DOHH2 (cell line): Measurements from ENCODE around the gene ZNF236.
A peak's percentile ranks its signal among the peaks of the same experiment; 100 is the strongest.

ENCODE experiments used
- H3F3A ChIP-seq: fragments of 200-600 bp; sonication (generic), shearing (Covaris generic); 2 replicates; pipeline ENCODE4 v1.6.0; 2016; ENCODE audit warnings: antibody characterized with exemption, mild to moderate bottlenecking; ENCODE audit not compliant: control insufficient read depth, insufficient read depth
- H3K27ac ChIP-seq: fragments of 200-600 bp; sonication (generic); 2 replicates; pipeline ENCODE4 v1.5.1; 2014; ENCODE audit warnings: low read depth, mild to moderate bottlenecking, low read length, moderate library complexity
- H3K27me3 ChIP-seq: fragments of 200-600 bp; sonication (generic); 2 replicates; pipeline ENCODE4 v1.6.1; 2014; ENCODE audit warnings: mild to moderate bottlenecking, low read length, mixed read lengths; ENCODE audit not compliant: control insufficient read depth
- H3K36me3 ChIP-seq: fragments of 200-600 bp; sonication (generic); 2 replicates; pipeline ENCODE4 v1.6.1; 2014; ENCODE audit warnings: mild to moderate bottlenecking, low read length, moderate library complexity, mixed read lengths; ENCODE audit not compliant: control insufficient read depth
- H3K4me1 ChIP-seq: fragments of 200-600 bp; sonication (generic); 2 replicates; pipeline ENCODE4 v1.6.1; 2014; ENCODE audit warnings: mild to moderate bottlenecking, low read length, mixed read lengths; ENCODE audit not compliant: control insufficient read depth
- H3K4me2 ChIP-seq: fragments of 200-600 bp; sonication (generic); 2 replicates; pipeline ENCODE4 v1.6.0; 2014; ENCODE audit warnings: mild to moderate bottlenecking, low read length, moderate library complexity
- H3K4me3 ChIP-seq: fragments of 200-600 bp; sonication (generic); 2 replicates; pipeline ENCODE4 v1.5.1; 2014; ENCODE audit warnings: mild to moderate bottlenecking, low read length, mixed read lengths
- H3K79me2 ChIP-seq: fragments of 200-600 bp; sonication (generic); 2 replicates; pipeline ENCODE4 v1.6.1; 2014; ENCODE audit warnings: mild to moderate bottlenecking, low read length, mixed read lengths; ENCODE audit not compliant: control insufficient read depth
- H3K9me2 ChIP-seq: fragments of 200-600 bp; sonication (generic); replicated peaks from 2 replicates; pipeline ENCODE4 v1.6.1; 2014; ENCODE audit warnings: mild to moderate bottlenecking, low read length, mixed read lengths; ENCODE audit not compliant: control insufficient read depth
- H3K9me3 ChIP-seq: fragments of 200-600 bp; sonication (generic); 2 replicates; pipeline ENCODE4 v1.6.1; 2014; ENCODE audit warnings: antibody characterized with exemption, low read length, mixed read lengths; ENCODE audit not compliant: control insufficient read depth, insufficient read depth
- H4K20me1 ChIP-seq: fragments of 200-600 bp; sonication (generic); 2 replicates; pipeline ENCODE4 v1.6.0; 2014; ENCODE audit warnings: low read depth, mild to moderate bottlenecking, antibody characterized with exemption, low read length, moderate library complexity; ENCODE audit not compliant: control insufficient read depth, insufficient read depth
- CTCF ChIP-seq: fragments of 200-600 bp; sonication (generic); IDR thresholded peaks from one replicate; pipeline ENCODE4 v1.5.1; 2014; ENCODE audit warnings: antibody characterized with exemption, mild to moderate bottlenecking, low read depth, low read length; ENCODE audit not compliant: poor library complexity, severe bottlenecking
- EZH2phosphoT487 ChIP-seq: fragments of 200-600 bp; sonication (generic); IDR thresholded peaks from 2 replicates; pipeline ENCODE4 v1.6.1; 2017; ENCODE audit warnings: borderline replicate concordance, mild to moderate bottlenecking, antibody characterized with exemption, low read length, moderate library complexity, mixed read lengths

ZNF236 gene

GRCh38 chr18:76981396-76981968, 159.1 kb downstream of the ZNF236 start:
- peak overlapping the region; percentile 98 for H3K27ac ChIP-seq

GRCh38 chr18:76982038-76982437, 159.7 kb downstream of the ZNF236 start:
- peak overlapping the region; percentile 70 for H3K4me2 ChIP-seq

More at GRCh38 chr18:76981396-76981968, 159.1 kb downstream of the ZNF236 start:
- Histone ChIP-seq H3K36me3 (peaks cover 27% of the 10 kb centered on the region), H3K79me2 (peaks cover 6% of the 10 kb centered on the region), H3F3A (peaks cover 42% of the 10 kb centered on the region), H3K9me3 (no peaks in the 10 kb centered on the region), H3K9me2 (no peaks in the 10 kb centered on the region), H4K20me1 (no peaks in the 10 kb centered on the region), H3K27me3 (no peaks in the 10 kb centered on the region), H3K4me2 (peak overlapping the region; percentile 70), H3K4me3 (peak overlapping the region; percentile 86), H3K4me1 (peaks cover 73% of the 10 kb centered on the region)
- TF ChIP-seq CTCF: no peak

GRCh38 chr18:76982841-76983583, 160.7 kb downstream of the ZNF236 start:
- peak overlapping the region; percentile 98 for H3K27ac ChIP-seq
- no peak for TF ChIP-seq EZH2phosphoT487
- TF ChIP-seq CTCF: peak; percentile 84
- H3K4me2 ChIP-seq: peak overlapping the region; percentile 70
- no peaks in the 10 kb centered on the region for H3K9me2 ChIP-seq
- peaks cover 32% of the 10 kb centered on the region for H3F3A ChIP-seq
- H3K36me3 ChIP-seq: peaks cover 27% of the 10 kb centered on the region
- no peaks in the 10 kb centered on the region for H3K9me3 ChIP-seq
- no peaks in the 10 kb centered on the region for H3K27me3 ChIP-seq
- no peaks in the 10 kb centered on the region for H4K20me1 ChIP-seq
- H3K4me3 ChIP-seq: peak overlapping the region; percentile 86
- peaks cover 57% of the 10 kb centered on the region for H3K4me1 ChIP-seq
- peaks cover 6% of the 10 kb centered on the region for H3K79me2 ChIP-seq

More at GRCh38 chr18:76982038-76982437, 159.7 kb downstream of the ZNF236 start:
- Histone ChIP-seq H3K79me2 (peaks cover 6% of the 10 kb centered on the region), H3K4me3 (peak overlapping the region; percentile 86), H4K20me1 (no peaks in the 10 kb centered on the region), H3K4me1 (peaks cover 67% of the 10 kb centered on the region), H3K9me3 (no peaks in the 10 kb centered on the region), H3K27ac (peak overlapping the region; percentile 98), H3F3A (peaks cover 42% of the 10 kb centered on the region), H3K36me3 (peaks cover 27% of the 10 kb centered on the region), H3K9me2 (no peaks in the 10 kb centered on the region), H3K27me3 (no peaks in the 10 kb centered on the region)
- no peak for TF ChIP-seq EZH2phosphoT487
- TF ChIP-seq CTCF: no peak
